GM10266 (cell line): Measurements from ENCODE around the gene PCDHGA9.
A peak's percentile ranks its signal among the peaks of the same experiment; 100 is the strongest.
"Not testable (repeated sequence)": the region's sequence is repeated elsewhere in the genome, so short reads cannot be mapped to it uniquely, and the experiment has no call there.

Experiments used
- DNase-seq: peaks from one replicate; pipeline ENCODE4 v3.0.0; 2012; ENCODE audit errors: extremely low spot score
- CTCF ChIP-seq: IDR thresholded peaks from 2 replicates; pipeline ENCODE4 v1.5.1; 2012; ENCODE audit warnings: mild to moderate bottlenecking, low read depth; ENCODE audit not compliant: control insufficient read depth, insufficient read depth; ENCODE audit errors: missing control alignments

PCDHGA9 gene

DNA sequence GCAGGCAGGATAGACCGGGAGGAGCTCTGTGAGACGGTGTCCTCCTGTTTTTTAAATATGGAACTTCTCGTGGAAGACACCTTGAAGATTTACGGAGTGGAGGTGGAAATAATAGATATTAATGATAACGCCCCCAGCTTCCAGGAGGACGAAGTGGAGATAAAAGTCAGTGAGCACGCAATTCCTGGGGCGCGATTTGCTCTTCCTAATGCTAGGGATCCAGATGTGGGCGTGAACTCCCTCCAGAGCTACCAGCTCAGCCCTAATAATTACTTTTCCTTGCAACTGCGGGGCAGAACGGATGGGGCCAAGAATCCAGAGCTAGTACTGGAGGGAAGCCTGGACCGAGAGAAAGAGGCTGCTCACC is 18.9 kb downstream of the PCDHGA9 start:
- TF ChIP-seq CTCF = no peak
- DNase-seq = no peak

GRCh38 chr5:141422742-141423291 is 20.2 kb downstream of the PCDHGA9 start:
- DNase-seq = no peak
- TF ChIP-seq CTCF = no peak

GRCh38 chr5:141427783-141428426 is 25.3 kb downstream of the PCDHGA9 start:
- no peak for TF ChIP-seq CTCF
- DNase-seq = no peak

DNA sequence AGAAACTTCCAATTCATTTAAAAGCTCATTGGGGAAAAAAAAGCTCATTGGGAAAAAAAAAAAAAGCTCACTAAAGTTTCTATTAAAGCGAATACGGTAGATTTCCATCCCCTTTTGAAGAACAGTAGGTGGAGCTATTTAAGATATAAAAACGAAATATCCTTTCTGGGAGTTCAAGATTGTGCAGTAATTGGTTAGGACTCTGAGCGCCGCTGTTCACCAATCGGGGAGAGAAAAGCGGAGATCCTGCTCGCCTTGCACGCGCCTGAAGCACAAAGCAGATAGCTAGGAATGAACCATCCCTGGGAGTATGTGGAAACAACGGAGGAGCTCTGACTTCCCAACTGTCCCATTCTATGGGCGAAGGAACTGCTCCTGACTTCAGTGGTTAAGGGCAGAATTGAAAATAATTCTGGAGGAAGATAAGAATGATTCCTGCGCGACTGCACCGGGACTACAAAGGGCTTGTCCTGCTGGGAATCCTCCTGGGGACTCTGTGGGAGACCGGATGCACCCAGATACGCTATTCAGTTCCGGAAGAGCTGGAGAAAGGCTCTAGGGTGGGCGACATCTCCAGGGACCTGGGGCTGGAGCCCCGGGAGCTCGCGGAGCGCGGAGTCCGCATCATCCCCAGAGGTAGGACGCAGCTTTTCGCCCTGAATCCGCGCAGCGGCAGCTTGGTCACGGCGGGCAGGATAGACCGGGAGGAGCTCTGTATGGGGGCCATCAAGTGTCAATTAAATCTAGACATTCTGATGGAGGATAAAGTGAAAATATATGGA is 27.9 kb downstream of the PCDHGA9 start, which contains the start of gene PCDHGA12:
PCDHGA12 (plus strand) TSS at position 176 of the 782 bp plus-strand sequence; CDS start at position 429, 253 bp downstream.
- DNase-seq = peak; percentile 81

DNA sequence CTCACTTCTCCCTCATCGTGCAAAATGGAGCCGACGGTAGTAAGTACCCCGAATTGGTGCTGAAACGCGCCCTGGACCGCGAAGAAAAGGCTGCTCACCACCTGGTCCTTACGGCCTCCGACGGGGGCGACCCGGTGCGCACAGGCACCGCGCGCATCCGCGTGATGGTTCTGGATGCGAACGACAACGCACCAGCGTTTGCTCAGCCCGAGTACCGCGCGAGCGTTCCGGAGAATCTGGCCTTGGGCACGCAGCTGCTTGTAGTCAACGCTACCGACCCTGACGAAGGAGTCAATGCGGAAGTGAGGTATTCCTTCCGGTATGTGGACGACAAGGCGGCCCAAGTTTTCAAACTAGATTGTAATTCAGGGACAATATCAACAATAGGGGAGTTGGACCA is 28.7 kb downstream of the PCDHGA9 start:
- no peak for TF ChIP-seq CTCF
- DNase-seq = no peak

More for the DNA sequence above, 27.9 kb downstream of the PCDHGA9 start, which contains the start of gene PCDHGA12:
- peak; percentile 20 for TF ChIP-seq CTCF

- DNase-seq = not testable (repeated sequence)
Measured at GRCh38 chr5:141432308-141432707, 29.7 kb downstream of the PCDHGA9 start.

GRCh38 chr5:141432726-141433125 is 30.1 kb downstream of the PCDHGA9 start:
- DNase-seq = not testable (repeated sequence)

GRCh38 chr5:141434006-141434405 is 31.4 kb downstream of the PCDHGA9 start:
- no peak for TF ChIP-seq CTCF
- no peak for DNase-seq
